K562 (cell line): ENCODE measurements around the gene CISD2. TPM values are rescaled to one million over a fixed set of nuclear protein-coding genes. Genes with fewer than 3 reads are reported as not detected.
A peak's percentile ranks its signal among the peaks of the same experiment; 100 is the strongest.

Experiments used
- ATF7 ChIP-seq: fragments of 450-650 bp; IDR thresholded peaks from 2 replicates; pipeline ENCODE4 v1.7.1; 2014; ENCODE audit warnings: mild to moderate bottlenecking, moderate library complexity
- CEBPZ ChIP-seq: fragments of 150-350 bp; IDR thresholded peaks from 2 replicates; pipeline ENCODE4 v1.6.1; 2014; ENCODE audit warnings: low read depth, mild to moderate bottlenecking, low read length, borderline replicate concordance
- HMG20B ChIP-seq: fragments of 250-450 bp; sonication (Bioruptor Pico); IDR thresholded peaks from 2 replicates; pipeline ENCODE4 v1.5.0; 2021; ENCODE audit warnings: mild to moderate bottlenecking
- PML ChIP-seq: IDR thresholded peaks from 2 replicates; pipeline ENCODE4 v1.6.1; 2012; ENCODE audit warnings: low read length, inconsistent platforms
- TCF7L2 ChIP-seq: fragments of 150-350 bp; IDR thresholded peaks from 2 replicates; pipeline ENCODE4 v1.6.1; 2016; ENCODE audit warnings: low read depth, mild to moderate bottlenecking, low read length, moderate library complexity
- ZNF764 ChIP-seq: fragments of 250-450 bp; sonication (Bioruptor Pico); IDR thresholded peaks from 2 replicates; pipeline ENCODE4 v1.4.0; 2020; ENCODE audit warnings: low read depth, mild to moderate bottlenecking, moderate library complexity
- polyA plus RNA-seq, 8 experiments: library from polyadenylated mRNA; depleted of rRNA in 4 of 8; stranded (reverse) in 5 of 8; unstranded in 3 of 8; fragments of >200 nt; fragmentation: Nextera tagmentation in 2 of 8; fragmentation: Illumina TruSeq in 1 of 8; extraction: Ambion mirVana in 2 of 8; extraction: Trizol in 1 of 8; gene quantifications; 2 replicates each; pipeline versions ENCODE4 v1.2.1 to v1.2.3, GENCODE V29; 2011 to 2014; ENCODE audit warnings: inconsistent platforms in 1 of 8, missing spikeins in 1 of 8
- total RNA-seq, 7 experiments: library from RNA; depleted of rRNA in 6 of 7; stranded (reverse); fragments of >200 nt in 6 of 7; fragmentation: Illumina TruSeq in 2 of 7; extraction: Trizol in 2 of 7; gene quantifications; 2 replicates each; pipeline versions ENCODE4 v1.2.1 to v1.2.3, GENCODE V29; 2011 to 2021; ENCODE audit warnings: low replicate concordance in 1 of 7

The CISD2 gene
- total and polyA plus RNA-seq, 9 of the 15 experiments (the other 6 are each of a cell fraction or from before 2014, with no cell fraction given) = 37.8 to 91.4 (median 59.8) TPM

- TF ChIP-seq PML (no peak), ATF7 (peak; percentile 96), HMG20B (CRISPR knock-in tag) (no peak), TCF7L2 (peak; percentile 74; the same call in 1 of the 2 replicates), CEBPZ (no peak), ZNF764 (CRISPR knock-in tag) (no peak)
Observed at GRCh38 chr4:102825261-102826091, 43.3 kb upstream of the CISD2 start (continued).
